ENCODE measurements around the gene DNAL1. TPM values are rescaled to one million over a fixed set of nuclear protein-coding genes. Genes with fewer than 3 reads are reported as not detected.

DNAL1 gene
- total and polyA plus RNA-seq, 9 of the 15 experiments (the other 6 are each of a cell fraction or from before 2014, with no cell fraction given): 1.6 to 11.7 (median 4.8) TPM

- Histone ChIP-seq H4K20me1 (replicated peaks; ENCODE audit: control insufficient read depth, insufficient read depth, low read length) (no peaks in the 10 kb centered on the region), H2AFZ (ENCODE audit: low read depth, low read length) (no peak overlapping the region), H3K27me3 (ENCODE audit: control insufficient read depth in 2 of 2, insufficient read depth in 2 of 2, low read length in 2 of 2) (no peaks in the 10 kb centered on the region), H3K27ac (ENCODE audit: extremely low read depth, low read depth, low read length) (no peak overlapping the region), H3K4me1 (replicated peaks in 1 of 2; ENCODE audit: control insufficient read depth in 2 of 2, insufficient read depth in 2 of 2, low read length in 2 of 2) (peaks cover 0 to 4% of the 10 kb centered on the region in 2 experiments; a peak in 2 of 5 replicates), H3K9ac (ENCODE audit: insufficient read depth in 1 of 2, low read depth in 2 of 2, low read length in 2 of 2) (no peak overlapping the region), H3K4me3 (no peak overlapping the region), H3K9me3 (replicated peaks; ENCODE audit: control insufficient read depth, insufficient read depth, low read depth, low read length) (no peaks in the 10 kb centered on the region), H3K36me3 (ENCODE audit: control insufficient read depth, insufficient read depth, low read length) (no peaks in the 10 kb centered on the region), H3K79me2 (ENCODE audit: control insufficient read depth, insufficient read depth, low read length) (no peaks in the 10 kb centered on the region), H3K4me2 (ENCODE audit: insufficient read depth, low read length) (no peak overlapping the region), H3K9me1 (ENCODE audit: control insufficient read depth, insufficient read depth, low read length) (no peaks in the 10 kb centered on the region)
- POLR2A ChIA-PET: no interaction called here
- CTCF ChIA-PET (ENCODE audit: low intra/inter-chr PET ratio): no interaction called here
- no peak for FAIRE-seq
- no TSS peak for BruUV-seq (replicated peaks)
- ATAC-seq: no peak
- no peak for DNase-seq (ENCODE audit: extremely low read depth in 1 of 4, low spot score in 3 of 4)
- in situ Hi-C loops (cut with MboI) (no loop called here), intact Hi-C loops (cut with micrococcal nuclease) (no loop called here)
- TF ChIP-seq MTA1 (IDR thresholded peaks at IDR 0.05; ENCODE audit: borderline replicate concordance) (no peak), CREB3L1 (IDR thresholded peaks at IDR 0.05; ENCODE audit: borderline replicate concordance, low read depth) (no peak), SP2 (IDR thresholded peaks at IDR 0.05; ENCODE audit: extremely low read depth, low read depth, low read length, poor library complexity, severe bottlenecking) (no peak), CCAR2 (IDR thresholded peaks at IDR 0.05; ENCODE audit: low read depth, low read length) (no peak), CUX1 (CRISPR knock-in tag; IDR thresholded peaks at IDR 0.05) (no peak), ILK (tag; IDR thresholded peaks at IDR 0.05; ENCODE audit: borderline replicate concordance, low read depth) (no peak), ZNF561 (CRISPR knock-in tag; conservative IDR thresholded peaks at IDR 0.05) (no peak), RBM17 (IDR thresholded peaks at IDR 0.05; ENCODE audit: borderline replicate concordance, low read depth, low read length) (no peak), DIDO1 (tag; IDR thresholded peaks at IDR 0.05; ENCODE audit: low read depth) (no peak), PCBP1 (IDR thresholded peaks at IDR 0.05; ENCODE audit: low read depth, low read length, poor library complexity, severe bottlenecking) (no peak), PHF20 (IDR thresholded peaks at IDR 0.05; ENCODE audit: partially characterized antibody) (no peak), MNT (conservative IDR thresholded peaks at IDR 0.05) (no peak), GTF2A2 (tag; IDR thresholded peaks at IDR 0.05) (no peak), SMARCA4 (IDR thresholded peaks at IDR 0.05) (no peak)
Measured at GRCh38 chr14:73663548-73664212, 18.9 kb downstream of the DNAL1 start.

All from K562 (cell line).